A549 (cell line): ENCODE measurements around the gene EFNA3. TPM values are rescaled to one million over a fixed set of nuclear protein-coding genes. Genes with fewer than 3 reads are reported as not detected.

Source experiments
- ATAC-seq, 2 experiments: fragments of 200-7000 bp in 1 of 2; fragments of >200 bp in 1 of 2; cut with Nextera tagmentation in 1 of 2; cut with Tn5 transposase in 1 of 2; 3 replicates each; pipeline versions ENCODE4 v1.8.0 to v1.9.1; 2018 to 2020; ENCODE audit warnings: mild to moderate bottlenecking in 1 of 2, moderate library complexity in 1 of 2
- CTCF ChIA-PET: fragments of 300-600 bp; sonication (Branson Sonifier 250); formaldehyde crosslinking; extraction: SDS; loops from one replicate; lab custom pipeline; 2021; ENCODE audit warnings: antibody characterized with exemption, inconsistent platforms; lab: Yijun Ruan, JAX
- POLR2A ChIA-PET: fragments of 350-600 bp; formaldehyde crosslinking; extraction: SDS; loops from one replicate; lab custom pipeline; 2021; ENCODE audit warnings: antibody characterized with exemption, inconsistent platforms; lab: Yijun Ruan, JAX
- DNase-seq, 2 experiments: peaks; one replicate each; pipeline versions ENCODE4 v3.0.0 to v3.0.0-alpha.2; 2011 to 2016; ENCODE audit warnings: low read depth in 1 of 2, low spot score in 1 of 2
- FAIRE-seq: peaks from 2 replicates; lab custom pipeline; 2011; peaks lifted over from hg19 to GRCh38; lab: Jason Lieb, UNC
- H3K27ac ChIP-seq, 2 experiments: fragments of >200 bp; sonication (Bioruptor Twin); formaldehyde crosslinking; 3 replicates each; pipeline ENCODE4 v1.5.1; 2016 to 2017
- H3K4me1 ChIP-seq: fragments of >200 bp; sonication (Bioruptor Twin); formaldehyde crosslinking; 3 replicates; pipeline ENCODE4 v1.6.1; 2016
- H3K4me2 ChIP-seq: fragments of >200 bp; sonication (Bioruptor Twin); formaldehyde crosslinking; 3 replicates; pipeline ENCODE4 v1.6.1; 2016
- H3K4me3 ChIP-seq: fragments of >200 bp; sonication (Bioruptor Twin); formaldehyde crosslinking; 3 replicates; pipeline ENCODE4 v1.5.1; 2016
- H3K9me3 ChIP-seq: fragments of >200 bp; sonication (Bioruptor Twin); formaldehyde crosslinking; 3 replicates; pipeline ENCODE4 v1.6.1; 2016
- ATOH8 ChIP-seq: fragments of 250-450 bp; sonication (Bioruptor Pico); IDR thresholded peaks from 2 replicates; pipeline ENCODE4 v1.5.0; 2020; ENCODE audit warnings: low read depth, mild to moderate bottlenecking, moderate library complexity
- BCL3 ChIP-seq: fragments of >200 bp; sonication (Bioruptor Twin); formaldehyde crosslinking; IDR thresholded peaks from 3 replicates; pipeline ENCODE4 v1.6.1; 2016
- BHLHE40 ChIP-seq: IDR thresholded peaks from 2 replicates; pipeline ENCODE4 v1.6.1; 2012; ENCODE audit warnings: low read depth, low read length, inconsistent platforms
- CBX2 ChIP-seq: fragments of 200-600 bp; sonication (generic); IDR thresholded peaks from 2 replicates; pipeline ENCODE4 v1.6.1; 2016; ENCODE audit warnings: low read depth, mild to moderate bottlenecking, borderline replicate concordance
- CBX8 ChIP-seq: fragments of 200-600 bp; sonication (generic); IDR thresholded peaks from 2 replicates; pipeline ENCODE4 v1.6.1; 2016
- CHD4 ChIP-seq: fragments of 200-600 bp; sonication (generic); IDR thresholded peaks from 2 replicates; pipeline ENCODE4 v1.6.1; 2016; ENCODE audit warnings: antibody characterized with exemption, mild to moderate bottlenecking, borderline replicate concordance
- EP300 ChIP-seq, 2 experiments: fragments of >200 bp; sonication (Bioruptor Twin); formaldehyde crosslinking; IDR thresholded peaks; 2 replicates in 1 of 2; 3 replicates in 1 of 2; pipeline ENCODE4 v1.6.1; 2016 to 2017
- ESRRA ChIP-seq: fragments of 150-350 bp; IDR thresholded peaks from 2 replicates; pipeline ENCODE4 v1.6.1; 2014; ENCODE audit warnings: mild to moderate bottlenecking, low read length, borderline replicate concordance
- GATA3 ChIP-seq: IDR thresholded peaks from 2 replicates; pipeline ENCODE4 v1.6.1; 2012; ENCODE audit warnings: borderline replicate concordance
- HEYL ChIP-seq: fragments of 250-450 bp; sonication (Bioruptor Pico); IDR thresholded peaks from 2 replicates; pipeline ENCODE4 v1.8.0; 2021; ENCODE audit warnings: mild to moderate bottlenecking, moderate library complexity
- HOXA7 ChIP-seq: fragments of 250-450 bp; sonication (Bioruptor Pico); IDR thresholded peaks from 2 replicates; pipeline ENCODE4 v1.5.0; 2020; ENCODE audit warnings: mild to moderate bottlenecking, moderate library complexity
- HOXB13 ChIP-seq: fragments of 250-450 bp; sonication (Bioruptor Pico); IDR thresholded peaks from 2 replicates; pipeline ENCODE4 v1.5.0; 2020; ENCODE audit warnings: low read depth, mild to moderate bottlenecking, moderate library complexity
- MYC ChIP-seq: IDR thresholded peaks from 2 replicates; pipeline ENCODE4 v1.6.1; 2012; ENCODE audit warnings: mild to moderate bottlenecking, inconsistent platforms, low read length, improper control_type of control experiment, borderline replicate concordance
- NPAS2 ChIP-seq: fragments of 250-450 bp; sonication (Bioruptor Pico); IDR thresholded peaks from 2 replicates; pipeline ENCODE4 v1.8.0; 2022; ENCODE audit warnings: mild to moderate bottlenecking, moderate library complexity, borderline replicate concordance
- PHF8 ChIP-seq: fragments of 200-600 bp; sonication (generic); IDR thresholded peaks from 2 replicates; pipeline ENCODE4 v1.6.1; 2016; ENCODE audit warnings: low read depth, mild to moderate bottlenecking, antibody characterized with exemption, moderate library complexity, borderline replicate concordance
- POLR2A ChIP-seq: IDR thresholded peaks from 2 replicates; pipeline ENCODE4 v1.6.1; 2012; ENCODE audit warnings: mild to moderate bottlenecking, low read length
- SREBF2 ChIP-seq: fragments of 450-650 bp; IDR thresholded peaks from 2 replicates; pipeline ENCODE4 v1.6.1; 2014; ENCODE audit warnings: mild to moderate bottlenecking, moderate library complexity
- TFCP2L1 ChIP-seq: fragments of 250-450 bp; sonication (Bioruptor Pico); IDR thresholded peaks from 2 replicates; pipeline ENCODE4 v1.5.0; 2021; ENCODE audit warnings: mild to moderate bottlenecking
- USF2 ChIP-seq: fragments of 450-650 bp; IDR thresholded peaks from 2 replicates; pipeline ENCODE4 v1.6.1; 2014; ENCODE audit warnings: antibody characterized with exemption
- ZNF302 ChIP-seq: fragments of 250-450 bp; sonication (Bioruptor Pico); IDR thresholded peaks from 2 replicates; pipeline ENCODE4 v1.9.0; 2021; ENCODE audit warnings: inconsistent platforms, mild to moderate bottlenecking, moderate library complexity
- ZSCAN20 ChIP-seq: fragments of 250-450 bp; sonication (Bioruptor Pico); IDR thresholded peaks from 2 replicates; pipeline ENCODE4 v1.8.0; 2022; ENCODE audit warnings: mild to moderate bottlenecking, moderate library complexity
- WGBS: methylation state at CpG from one replicate; pipeline ENCODE4 v1.1.6; 2017; ENCODE audit errors: missing lambda C conversion rate; 5-methylcytosine and 5-hydroxymethylcytosine counted together
- polyA plus RNA-seq, 4 experiments: library from polyadenylated mRNA; depleted of rRNA in 3 of 4; stranded (reverse); fragments of >200 nt; fragmentation: RNase III in 1 of 4; extraction: RNeasy Plus Mini Kit Qiagen cat#74134 plus additional on column Dnase treatment in 1 of 4; gene quantifications; 2 replicates in 3 of 4; 3 replicates in 1 of 4; pipeline ENCODE4 v1.2.3, GENCODE V29; 2011 to 2017

The EFNA3 gene
- polyA plus RNA-seq, 2 of the 4 experiments (the other 2 are of a cell fraction), result 1.9 to 2.7 TPM

- ATAC-seq (no peak), FAIRE-seq (no peak), DNase-seq (no peak)
- POLR2A ChIA-PET, result no interaction called here
- Histone ChIP-seq H3K4me3 (no peak overlapping the region), H3K4me2 (no peak overlapping the region), H3K27ac (no peak overlapping the region), H3K9me3 (no peaks in the 10 kb centered on the region)
- CTCF ChIA-PET, result interaction anchor here (0.6 to 27.3 kb wide), 4 partner anchors 12 to 25 kb away, joined by 4 to 350 read pairs (median 162); partner anchors contain the start of genes ADAM15 and EFNA4
- TF ChIP-seq HOXB13 (CRISPR knock-in tag) (no peak), NPAS2 (no peak), ZNF302 (CRISPR knock-in tag) (no peak), BCL3 (no peak), USF2 (no peak), MYC (no peak), EP300 (IDR thresholded peaks at IDR 0.05) (no peak), HOXA7 (CRISPR knock-in tag) (no peak), HEYL (CRISPR knock-in tag) (no peak), ATOH8 (CRISPR knock-in tag) (no peak), CHD4 (no peak), CBX2 (no peak), TFCP2L1 (CRISPR knock-in tag) (no peak)
- TF ChIP-seq, all 56 proteins: peak for 0
- WGBS, result 59% methylated on average over 7 of the region's 7 CpGs
- 0 out of 3 replicates have a peak, but pooled peaks cover 12% of the 10 kb centered on the region for H3K4me1 ChIP-seq
Measured at GRCh38 chr1:155072531-155073289, 5.9 kb upstream of the EFNA3 start.

- Histone ChIP-seq H3K4me3 (no peak overlapping the region), H3K4me1 (0 out of 3 replicates have a peak, but pooled peaks cover 15% of the 10 kb centered on the region), H3K4me2 (no peak overlapping the region), H3K9me3 (no peaks in the 10 kb centered on the region), H3K27ac (no peak overlapping the region)
- no peak for ATAC-seq
- WGBS, result 96% methylated on average over 3 of the region's 3 CpGs
- DNase-seq, result no peak
- CTCF ChIA-PET, result interaction anchor here (17.9 to 27.3 kb wide), 2 partner anchors 11 to 15 kb away, joined by 319 to 350 read pairs; partner anchors contain the start of genes ADAM15 and EFNA4
- TF ChIP-seq PHF8, result no peak
- TF ChIP-seq POLR2A, result no peak
- TF ChIP-seq CBX8, result no peak
- FAIRE-seq, result no peak
- POLR2A ChIA-PET, result no interaction called here
Measured at GRCh38 chr1:155073377-155074242, 5.0 kb upstream of the EFNA3 start.

GRCh38 chr1:155075535-155075934 is 3.1 kb upstream of the EFNA3 start:
- POLR2A ChIA-PET, result no interaction called here
- H3K4me3 ChIP-seq, result no peak overlapping the region

More at GRCh38 chr1:155075535-155075934, 3.1 kb upstream of the EFNA3 start:
- Histone ChIP-seq H3K9me3 (no peaks in the 10 kb centered on the region), H3K4me1 (peaks cover 25% of the 10 kb centered on the region), H3K4me2 (no peak overlapping the region), H3K27ac (no peak overlapping the region)
- DNase-seq, result no peak
- TF ChIP-seq BHLHE40 (no peak), POLR2A (no peak), SREBF2 (no peak), ZSCAN20 (no peak), HOXB13 (CRISPR knock-in tag) (no peak), GATA3 (no peak), ESRRA (no peak)
- no peak for ATAC-seq
- CTCF ChIA-PET, result interaction anchor here (0.5 to 27.3 kb wide), 7 partner anchors 9 to 515 kb away, joined by 3 to 350 read pairs (median 6); partner anchors contain the start of genes ADAM15, EFNA4 and KRTCAP2
- WGBS, result 53% methylated on average over 5 of the region's 5 CpGs
- FAIRE-seq, result no peak
